GM19193 (cell line): Measurements from ENCODE around the gene ARPC4.
A peak's percentile ranks its signal among the peaks of the same experiment; 100 is the strongest.

ENCODE experiments used
- POLR2A ChIP-seq: IDR thresholded peaks from 4 replicates; pipeline ENCODE4 v1.6.1; 2011; ENCODE audit not compliant: insufficient read depth, insufficient read length; ENCODE audit errors: extremely low read depth

The ARPC4 gene

GRCh38 chr3:9806137-9806536 is 13.3 kb downstream of the ARPC4 start:
- TF ChIP-seq POLR2A, result no peak

GRCh38 chr3:9806688-9807589 is 14.1 kb downstream of the ARPC4 start:
- TF ChIP-seq POLR2A, result no peak

DNA sequence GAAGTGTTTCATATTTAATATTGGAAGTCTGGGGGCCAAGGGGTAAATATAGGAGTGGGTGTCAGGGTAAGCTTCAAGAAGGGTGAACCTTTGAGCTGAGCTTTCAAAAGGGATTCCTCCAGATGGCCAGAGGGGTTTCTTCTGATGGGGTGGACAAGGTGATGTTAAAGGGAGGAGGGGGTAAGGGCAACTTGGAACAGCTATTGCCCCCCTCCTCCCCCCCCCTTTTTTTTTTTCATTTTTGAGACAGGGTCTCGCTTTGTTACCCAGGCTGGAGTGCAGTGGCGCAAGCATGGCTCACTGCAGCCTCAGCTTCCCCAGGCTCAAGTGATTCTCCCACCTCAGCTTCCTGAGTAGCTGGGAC is 15.1 kb downstream of the ARPC4 start:
- TF ChIP-seq POLR2A, result no peak

- TF ChIP-seq POLR2A, result peak; percentile 11
These were observed 15.6 kb downstream of the ARPC4 start for GRCh38 chr3:9808345-9809037.

- no peak for TF ChIP-seq POLR2A
These were observed 16.3 kb downstream of the ARPC4 start for GRCh38 chr3:9809239-9809614.

GRCh38 chr3:9809615-9810432 is 16.9 kb downstream of the ARPC4 start, which contains the start of gene TTLL3:
Gene TTLL3, plus strand, starts transcription at chr3:9810262. Its CDS starts 400 bp downstream, at chr3:9810662.
- peak; percentile 67 for TF ChIP-seq POLR2A

GRCh38 chr3:9810433-9810770 is 17.5 kb downstream of the ARPC4 start:
- no peak for TF ChIP-seq POLR2A

- TF ChIP-seq POLR2A, result no peak
These were observed 18.0 kb downstream of the ARPC4 start for GRCh38 chr3:9810846-9811245.

DNA sequence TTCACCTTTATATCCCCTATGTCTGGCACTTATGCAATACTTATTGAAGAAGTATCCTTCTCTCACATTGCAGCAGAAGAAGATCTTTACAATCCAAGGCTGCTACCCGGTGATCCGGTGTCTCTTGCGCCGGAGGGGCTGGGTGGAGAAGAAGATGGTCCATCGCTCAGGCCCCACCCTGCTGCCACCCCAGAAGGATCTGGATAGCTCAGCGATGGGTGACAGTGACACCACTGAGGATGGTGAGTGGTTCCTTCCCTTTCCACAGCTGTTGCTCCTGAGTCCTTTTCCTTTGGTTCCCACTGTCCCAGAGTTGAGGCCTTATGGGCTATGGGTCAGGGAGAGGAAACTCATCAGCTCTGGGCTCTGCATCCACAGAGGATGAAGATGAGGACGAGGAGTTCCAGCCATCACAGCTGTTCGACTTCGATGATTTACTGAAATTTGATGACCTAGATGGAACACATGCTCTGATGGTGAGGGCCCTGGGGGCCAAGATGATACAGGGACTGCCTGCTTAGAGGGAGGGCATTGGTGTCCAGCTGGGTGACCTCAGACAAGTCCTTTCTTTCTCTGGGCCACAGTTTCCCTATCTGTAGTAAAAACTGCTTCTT is 20.1 kb downstream of the ARPC4 start:
- no peak for TF ChIP-seq POLR2A

GRCh38 chr3:9815986-9816385 is 23.1 kb downstream of the ARPC4 start:
- no peak for TF ChIP-seq POLR2A

GRCh38 chr3:9817436-9817835 is 24.6 kb downstream of the ARPC4 start:
- TF ChIP-seq POLR2A, result no peak

DNA sequence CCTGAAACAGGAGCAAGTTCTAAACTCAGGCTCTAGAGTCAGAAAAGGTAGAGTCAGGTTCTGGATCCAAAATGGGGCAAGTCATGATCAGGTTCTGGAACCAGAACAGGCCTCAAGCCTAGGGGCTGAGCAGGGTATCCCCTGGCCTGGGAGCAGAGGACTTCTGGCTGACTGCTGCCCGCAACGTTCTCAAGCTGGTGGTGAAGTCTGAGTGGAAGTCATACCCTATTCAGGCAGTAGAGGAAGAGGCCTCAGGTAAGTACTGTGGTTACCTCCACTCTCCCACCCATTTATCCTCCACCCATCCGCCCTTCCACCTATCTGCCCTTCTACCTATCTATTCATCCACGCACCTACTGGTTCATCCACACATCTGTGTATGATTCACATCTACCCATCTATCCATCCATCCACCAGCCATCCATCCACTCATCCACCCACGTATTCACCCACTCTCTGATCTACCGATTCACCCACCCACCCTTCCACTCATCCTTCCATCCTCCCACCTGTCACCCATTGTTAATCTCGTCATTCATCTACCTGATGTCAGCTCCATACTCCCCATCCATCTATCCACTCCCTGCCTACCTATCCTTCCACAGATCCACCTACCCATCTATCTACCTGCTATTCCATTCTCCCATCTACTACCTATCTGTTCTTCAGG is 25.9 kb downstream of the ARPC4 start:
- TF ChIP-seq POLR2A, result no peak

DNA sequence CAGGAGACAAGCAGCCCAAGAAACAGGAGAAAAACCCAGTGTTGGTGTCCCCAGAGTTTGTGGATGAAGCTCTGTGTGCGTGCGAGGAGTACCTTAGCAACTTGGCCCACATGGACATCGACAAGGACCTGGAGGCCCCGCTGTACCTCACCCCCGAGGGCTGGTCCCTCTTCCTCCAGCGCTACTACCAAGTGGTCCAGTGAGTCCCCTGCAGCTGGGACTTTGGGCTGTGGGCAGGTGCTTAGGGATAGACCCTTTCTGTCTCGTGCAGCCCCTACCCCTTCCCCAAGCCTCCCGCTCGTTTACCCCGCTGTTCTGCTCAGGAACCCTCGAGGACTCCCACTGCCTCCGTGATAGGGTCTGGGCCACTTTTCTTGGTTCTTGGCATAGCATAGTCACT is 27.7 kb downstream of the ARPC4 start:
- TF ChIP-seq POLR2A, result no peak

DNA sequence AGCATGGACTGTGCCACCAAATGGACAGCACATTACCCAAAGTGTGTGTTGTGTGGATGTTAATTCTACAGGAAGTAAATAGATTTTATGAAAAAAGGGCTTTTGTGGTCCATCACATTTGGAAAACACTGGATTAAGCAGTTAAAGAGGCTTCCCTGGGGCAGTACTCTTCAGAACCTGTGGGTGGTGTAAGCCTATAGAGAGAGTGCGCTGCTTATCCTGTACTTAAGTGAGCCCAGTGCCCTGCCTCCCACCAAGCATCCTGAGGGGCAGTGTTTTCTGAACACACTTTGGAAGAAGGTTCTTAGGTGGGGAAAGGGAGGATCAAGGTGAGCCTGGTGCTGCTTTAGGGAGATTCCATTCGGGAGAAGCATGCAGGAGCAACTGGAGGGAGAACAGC is 28.1 kb downstream of the ARPC4 start:
- no peak for TF ChIP-seq POLR2A
